ENCODE data around the gene ADH4. TPM values are rescaled to one million over a fixed set of nuclear protein-coding genes. Genes with fewer than 3 reads are reported as not detected.

The ADH4 gene
- total RNA-seq, 1 experiment from 2014 or later: not detected

DNA sequence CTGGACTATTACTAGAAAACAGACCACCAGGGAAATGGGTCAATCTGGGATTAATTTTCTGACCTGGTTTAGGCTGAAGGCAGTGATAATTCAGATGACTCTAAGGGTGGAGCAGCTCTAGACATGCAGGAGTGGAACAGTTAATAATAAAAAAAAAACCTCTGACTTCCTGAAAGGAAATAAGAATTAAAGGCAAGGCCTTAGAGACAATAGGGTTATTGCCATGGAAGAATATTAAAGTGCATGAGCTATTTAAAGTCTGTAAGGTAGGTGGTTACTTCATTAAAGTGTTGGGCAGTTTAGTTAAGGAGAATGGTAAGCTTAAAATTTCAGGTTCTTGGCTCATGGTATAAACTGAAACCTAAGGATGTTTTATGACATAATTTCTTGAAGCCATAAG is 40.9 kb downstream of the ADH4 start:
- Histone ChIP-seq H2BK12ac (ENCODE audit: insufficient read length, low read depth, low read length) (no peak overlapping the region), H2AFZ (ENCODE audit: low read length) (no peak overlapping the region), H3K18ac (ENCODE audit: insufficient read length, low read depth, low read length) (no peak overlapping the region), H3K79me2 (ENCODE audit: insufficient read depth, low read length) (no peaks in the 10 kb centered on the region), H3K4me1 (ENCODE audit: insufficient read depth, low read length) (no peaks in the 10 kb centered on the region), H4K91ac (ENCODE audit: insufficient read length, low read depth, low read length) (no peak overlapping the region), H4K20me1 (ENCODE audit: control insufficient read depth, insufficient read depth, insufficient read length) (no peaks in the 10 kb centered on the region), H4K8ac (replicated peaks; ENCODE audit: insufficient read length, low read depth, low read length) (no peak overlapping the region), H3K27me3 (ENCODE audit: insufficient read depth, low read length) (no peaks in the 10 kb centered on the region), H2BK20ac (ENCODE audit: low read depth, low read length, poor library complexity, severe bottlenecking) (no peak overlapping the region), H2BK5ac (ENCODE audit: insufficient read length, low read length) (no peak overlapping the region), H3K23me2 (ENCODE audit: insufficient read length, low read depth, low read length, poor library complexity, severe bottlenecking) (no peaks in the 10 kb centered on the region), H3K56ac (ENCODE audit: insufficient read length, low read depth, low read length) (no peak overlapping the region), H3K4me2 (ENCODE audit: insufficient read depth, insufficient read length, low read length) (no peak overlapping the region), H2BK120ac (ENCODE audit: low read depth, low read length, poor library complexity, severe bottlenecking) (no peak overlapping the region), H2BK15ac (ENCODE audit: low read depth, low read length) (no peak overlapping the region), H4K5ac (ENCODE audit: insufficient read length, low read depth, low read length) (no peak overlapping the region), H3K27ac (ENCODE audit: insufficient read length, low read depth, low read length) (no peak overlapping the region), H3K79me1 (ENCODE audit: insufficient read depth, low read depth, low read length, poor library complexity, severe bottlenecking) (peaks cover 2% of the 10 kb centered on the region), H3T11ph (ENCODE audit: low read length) (no peak overlapping the region), H3K23ac (ENCODE audit: insufficient read length, low read depth, low read length) (no peak overlapping the region), H2AK5ac (ENCODE audit: insufficient read length, low read length) (no peak overlapping the region), H3K14ac (ENCODE audit: insufficient read depth, low read length) (no peak overlapping the region), H3K9ac (ENCODE audit: extremely low read depth, insufficient read length, low read length) (no peak overlapping the region), H3K4ac (ENCODE audit: low read depth, low read length) (no peak overlapping the region), H3K9me3 (ENCODE audit: control insufficient read depth, low read depth, low read length) (no peaks in the 10 kb centered on the region)
- no peak overlapping the region for H3K4me3 Mint-ChIP-seq
- no peaks in the 10 kb centered on the region for H3K27me3 Mint-ChIP-seq (ENCODE audit: low read depth)
- H3K36me3 Mint-ChIP-seq (ENCODE audit: insufficient read depth in 1 of 3, low read depth in 3 of 3): peaks cover 9 to 30% (median 15%) of the 10 kb centered on the region in 3 experiments
- peaks cover 8% of the 10 kb centered on the region in 2 experiments for H3K4me1 Mint-ChIP-seq
- H3K9me3 Mint-ChIP-seq: peaks cover 8 to 17% of the 10 kb centered on the region in 2 experiments
- no peak overlapping the region for H3K27ac Mint-ChIP-seq
- no peak for TF ChIP-seq CTCF (conservative IDR thresholded peaks at IDR 0.05)
- DNase-seq: no peak
